ENCODE data around the gene ACVRL1. TPM values are rescaled to one million over a fixed set of nuclear protein-coding genes. Genes with fewer than 3 reads are reported as not detected.

Gene ACVRL1
- total RNA-seq, 4 donors from 2014 or later: 77.4 to 133 (median 118) TPM

DNA sequence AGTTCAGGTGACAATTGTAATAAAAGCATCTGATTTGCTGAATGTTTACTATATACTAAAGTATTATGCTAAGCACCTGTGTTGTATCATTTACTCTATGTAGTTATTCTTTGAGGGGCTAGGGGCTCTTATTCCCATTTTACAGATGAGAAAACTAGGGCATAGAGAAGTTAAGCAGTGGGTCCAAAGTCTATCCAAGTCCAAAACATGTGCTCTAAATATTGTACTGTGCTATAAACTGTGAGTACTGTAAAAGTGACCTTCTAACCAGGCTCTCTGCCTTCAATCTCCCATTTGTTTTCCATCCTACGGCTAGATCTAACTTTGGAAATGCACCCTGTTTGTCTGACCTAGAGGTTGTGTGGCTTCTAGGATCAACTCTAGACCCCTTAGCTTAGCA lies 53.2 kb downstream of the ACVRL1 start:
- H3K4me1 ChIP-seq: peaks cover 9 to 64% (median 10%) of the 10 kb centered on the region in 3 donors
- 73 to 88% methylated on average over 1 of the region's 1 CpG for WGBS, 2 donors (ENCODE audit: low coverage in 1 of 2)

GRCh38 chr12:51960890-51961289 lies 53.6 kb downstream of the ACVRL1 start:
- H3K27ac ChIP-seq: no peak overlapping the region
- H3K4me3 ChIP-seq: no peak overlapping the region
- no peak for TF ChIP-seq POLR2AphosphoS5 (IDR thresholded peaks at IDR 0.05)
- no peak for TF ChIP-seq CTCF (IDR thresholded peaks at IDR 0.05)
- TF ChIP-seq POLR2A (IDR thresholded peaks at IDR 0.05): no peak
- no peak for TF ChIP-seq EP300 (IDR thresholded peaks at IDR 0.05)
- WGBS, 2 donors (ENCODE audit: low coverage in 1 of 2): 87 to 95% methylated on average over 5 to 6 of the region's 6 CpGs
- ATAC-seq: no peak
- peaks cover 0 to 4% of the 10 kb centered on the region in 2 donors for H3K36me3 ChIP-seq
- peaks cover 7 to 60% (median 9%) of the 10 kb centered on the region in 3 donors for H3K4me1 ChIP-seq
- no peaks in the 10 kb centered on the region for H3K9me3 ChIP-seq
- H3K27me3 ChIP-seq: no peaks in the 10 kb centered on the region

More for the DNA sequence above, 53.2 kb downstream of the ACVRL1 start:
- no peaks in the 10 kb centered on the region for H3K27me3 ChIP-seq
- no peak for TF ChIP-seq POLR2A (IDR thresholded peaks at IDR 0.05)
- TF ChIP-seq EP300 (IDR thresholded peaks at IDR 0.05): no peak
- TF ChIP-seq CTCF (IDR thresholded peaks at IDR 0.05): no peak
- TF ChIP-seq POLR2AphosphoS5 (IDR thresholded peaks at IDR 0.05): no peak
- no peak overlapping the region for H3K4me3 ChIP-seq
- no peak overlapping the region for H3K27ac ChIP-seq
- no peaks in the 10 kb centered on the region for H3K9me3 ChIP-seq
- no peak for ATAC-seq
- peaks cover 0 to 4% of the 10 kb centered on the region in 2 donors for H3K36me3 ChIP-seq

DNA sequence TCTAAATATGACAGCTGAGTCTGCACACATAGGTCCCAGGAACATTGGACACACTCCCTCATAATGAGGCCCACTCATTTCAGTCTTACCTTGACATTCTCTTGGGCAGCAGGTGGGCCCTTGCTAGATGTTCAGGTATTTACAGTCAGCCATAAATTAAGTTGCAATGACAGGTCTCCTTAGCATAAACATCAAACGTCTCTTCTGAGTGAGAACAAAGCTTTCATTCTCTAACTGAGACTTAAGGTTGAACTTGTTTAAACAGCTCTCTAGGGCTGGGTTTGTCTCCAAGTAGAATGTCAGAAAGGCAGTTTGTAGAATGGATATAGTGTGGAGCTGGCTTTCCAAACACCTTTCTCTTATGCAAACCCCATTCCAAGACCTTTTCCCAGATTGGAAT lies 54.5 kb downstream of the ACVRL1 start:
- 0% methylated on average over 1 of the region's 1 CpG for WGBS, 2 donors (ENCODE audit: low coverage in 1 of 2)
- Histone ChIP-seq H3K27ac (no peak overlapping the region), H3K36me3 (peaks cover 0 to 4% of the 10 kb centered on the region in 2 donors), H3K4me1 (peaks cover 5 to 51% (median 9%) of the 10 kb centered on the region in 3 donors), H3K4me3 (no peak overlapping the region), H3K27me3 (no peaks in the 10 kb centered on the region), H3K9me3 (no peaks in the 10 kb centered on the region)
- TF ChIP-seq EP300 (IDR thresholded peaks at IDR 0.05) (no peak), POLR2A (IDR thresholded peaks at IDR 0.05) (no peak), POLR2AphosphoS5 (IDR thresholded peaks at IDR 0.05) (no peak)
- no peak for ATAC-seq

DNA sequence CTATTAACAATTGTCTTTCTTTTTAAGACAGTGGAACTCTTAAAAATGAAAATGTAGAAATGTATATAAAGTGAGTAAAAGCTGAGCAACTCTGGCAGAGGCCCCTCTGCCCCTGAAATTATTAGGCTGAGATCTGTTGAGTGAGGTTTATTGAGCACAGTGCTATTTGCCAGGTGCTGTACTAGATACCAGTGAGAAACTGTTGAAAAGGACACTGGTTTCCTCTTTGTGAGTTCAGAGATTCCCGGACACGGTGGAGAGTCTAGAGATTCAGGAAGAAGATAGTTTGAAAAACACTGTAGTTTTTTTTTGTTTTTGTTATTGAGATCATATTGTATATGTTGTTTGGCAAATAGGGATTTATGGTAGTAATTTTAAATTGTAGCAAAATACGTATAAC lies 55.4 kb downstream of the ACVRL1 start:
- H3K27ac ChIP-seq: no peak overlapping the region
- H3K9me3 ChIP-seq: no peaks in the 10 kb centered on the region
- no peaks in the 10 kb centered on the region for H3K27me3 ChIP-seq
- peaks cover 5 to 42% (median 7%) of the 10 kb centered on the region in 3 donors for H3K4me1 ChIP-seq
- ATAC-seq: no peak
- no peak overlapping the region for H3K4me3 ChIP-seq
- 86 to 90% methylated on average over 3 of the region's 3 CpGs for whole genome bisulfite sequencing, 2 donors (ENCODE audit: low coverage in 1 of 2)
- peaks cover 0 to 4% of the 10 kb centered on the region in 2 donors for H3K36me3 ChIP-seq
- TF ChIP-seq CTCF (IDR thresholded peaks at IDR 0.05): no peak
- no peak for TF ChIP-seq POLR2A (IDR thresholded peaks at IDR 0.05)
- TF ChIP-seq POLR2AphosphoS5 (IDR thresholded peaks at IDR 0.05): no peak
- no peak for TF ChIP-seq EP300 (IDR thresholded peaks at IDR 0.05)

DNA sequence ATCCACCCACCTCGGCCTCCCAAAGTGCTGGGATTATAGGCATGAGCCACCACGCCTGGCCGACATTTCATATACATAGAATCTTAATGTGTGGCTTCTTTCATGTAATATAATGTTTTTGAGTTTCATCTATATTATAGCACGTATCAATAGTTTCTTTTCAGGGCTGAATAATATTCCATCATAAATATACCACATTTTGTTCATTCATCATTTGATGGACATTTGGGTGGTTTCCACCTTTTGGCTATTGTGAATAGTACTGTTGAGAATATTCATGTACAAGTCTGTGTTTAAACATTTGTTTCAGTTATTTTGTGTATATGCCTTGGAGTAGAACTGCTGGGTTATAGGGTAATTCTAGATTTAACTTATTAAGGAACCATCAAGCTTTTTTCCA lies 56.2 kb downstream of the ACVRL1 start:
- no peak overlapping the region for H3K4me3 ChIP-seq
- H3K36me3 ChIP-seq: peaks cover 0 to 4% of the 10 kb centered on the region in 2 donors
- WGBS, 2 donors (ENCODE audit: low coverage in 1 of 2): 91 to 98% methylated on average over 4 of the region's 4 CpGs
- no peaks in the 10 kb centered on the region for H3K27me3 ChIP-seq
- no peaks in the 10 kb centered on the region for H3K9me3 ChIP-seq
- no peak overlapping the region for H3K27ac ChIP-seq
- TF ChIP-seq CTCF (IDR thresholded peaks at IDR 0.05) (no peak), POLR2A (IDR thresholded peaks at IDR 0.05) (no peak)
- H3K4me1 ChIP-seq: peaks cover 4 to 37% (median 5%) of the 10 kb centered on the region in 3 donors
- ATAC-seq: no peak
